ENCODE measurements around the gene STPG2.

STPG2 gene

DNA sequence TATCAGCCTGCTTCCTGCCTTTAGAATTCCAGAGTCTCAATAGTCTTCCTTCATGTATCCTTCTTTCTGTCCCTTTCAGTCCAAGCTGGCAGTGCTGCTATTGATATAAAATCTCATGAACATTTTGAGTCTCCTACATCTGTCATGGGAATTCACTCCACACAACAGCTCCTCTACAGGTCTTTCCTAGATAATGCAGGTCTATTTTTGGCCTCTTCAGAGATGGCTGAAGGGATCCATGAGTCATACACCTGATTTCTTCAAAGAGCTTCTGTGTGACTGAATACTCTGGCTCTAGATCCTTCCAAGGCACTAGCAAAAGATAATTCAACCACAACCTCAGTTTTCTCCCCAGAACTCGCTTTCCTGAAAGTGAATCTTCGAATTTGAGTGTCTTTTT lies 115.4 kb downstream of the STPG2 start:
- DNase-seq (ENCODE audit: low read depth), result peak; percentile 12
- TF ChIP-seq MYC (IDR thresholded peaks at IDR 0.05; ENCODE audit: low read depth, low read length) (no peak), POLR2A (IDR thresholded peaks at IDR 0.05; ENCODE audit: extremely low read depth, insufficient read length) (no peak), MAX (IDR thresholded peaks at IDR 0.05; ENCODE audit: low read depth, low read length) (no peak)
- TF ChIP-seq, protein P1, sequence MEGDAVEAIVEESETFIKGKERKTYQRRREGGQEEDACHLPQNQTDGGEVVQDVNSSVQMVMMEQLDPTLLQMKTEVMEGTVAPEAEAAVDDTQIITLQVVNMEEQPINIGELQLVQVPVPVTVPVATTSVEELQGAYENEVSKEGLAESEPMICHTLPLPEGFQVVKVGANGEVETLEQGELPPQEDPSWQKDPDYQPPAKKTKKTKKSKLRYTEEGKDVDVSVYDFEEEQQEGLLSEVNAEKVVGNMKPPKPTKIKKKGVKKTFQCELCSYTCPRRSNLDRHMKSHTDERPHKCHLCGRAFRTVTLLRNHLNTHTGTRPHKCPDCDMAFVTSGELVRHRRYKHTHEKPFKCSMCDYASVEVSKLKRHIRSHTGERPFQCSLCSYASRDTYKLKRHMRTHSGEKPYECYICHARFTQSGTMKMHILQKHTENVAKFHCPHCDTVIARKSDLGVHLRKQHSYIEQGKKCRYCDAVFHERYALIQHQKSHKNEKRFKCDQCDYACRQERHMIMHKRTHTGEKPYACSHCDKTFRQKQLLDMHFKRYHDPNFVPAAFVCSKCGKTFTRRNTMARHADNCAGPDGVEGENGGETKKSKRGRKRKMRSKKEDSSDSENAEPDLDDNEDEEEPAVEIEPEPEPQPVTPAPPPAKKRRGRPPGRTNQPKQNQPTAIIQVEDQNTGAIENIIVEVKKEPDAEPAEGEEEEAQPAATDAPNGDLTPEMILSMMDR (IDR thresholded peaks at IDR 0.05; ENCODE audit: low read depth, low read length), result no peak

DNA sequence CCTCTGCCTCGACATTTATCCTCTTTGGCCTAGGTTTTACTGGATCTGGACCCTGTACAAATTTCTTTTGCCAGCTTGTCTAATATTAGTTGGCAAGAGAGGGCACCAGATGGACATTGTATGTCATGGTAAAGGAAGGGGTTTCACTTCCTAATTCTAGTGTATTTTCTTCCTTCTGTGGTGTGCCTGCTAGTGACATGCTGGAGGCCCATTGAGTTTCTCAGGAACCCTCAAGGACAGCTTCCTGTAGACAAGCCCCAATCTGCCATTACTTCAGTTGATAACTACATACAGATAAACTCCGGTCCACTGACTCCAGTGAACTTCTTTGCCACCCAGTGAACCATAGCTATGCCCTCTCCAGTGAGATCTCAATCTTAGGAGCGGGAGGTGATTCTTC lies 116.9 kb downstream of the STPG2 start:
- no peak for TF ChIP-seq MYC (IDR thresholded peaks at IDR 0.05; ENCODE audit: low read depth, low read length)
- no peak overlapping the region for H3K4me3 ChIP-seq (ENCODE audit: low read depth, low read length)
- peak; percentile 20 for DNase-seq (ENCODE audit: low read depth)

More for the DNA sequence above, 115.4 kb downstream of the STPG2 start:
- no peak overlapping the region for H3K4me3 ChIP-seq (ENCODE audit: low read depth, low read length)

GRCh38 chr4:98006814-98007412 lies 136.4 kb downstream of the STPG2 start:
- H3K4me3 ChIP-seq (ENCODE audit: low read depth, low read length), result no peak overlapping the region
- TF ChIP-seq MAX (IDR thresholded peaks at IDR 0.05; ENCODE audit: low read depth, low read length), result no peak
- TF ChIP-seq POLR2A (IDR thresholded peaks at IDR 0.05; ENCODE audit: extremely low read depth, insufficient read length), result no peak
- TF ChIP-seq, protein P1 (IDR thresholded peaks at IDR 0.05; ENCODE audit: low read depth, low read length), result no peak
- TF ChIP-seq MYC (IDR thresholded peaks at IDR 0.05; ENCODE audit: low read depth, low read length), result no peak
- no peak for DNase-seq (ENCODE audit: low read depth)

DNA sequence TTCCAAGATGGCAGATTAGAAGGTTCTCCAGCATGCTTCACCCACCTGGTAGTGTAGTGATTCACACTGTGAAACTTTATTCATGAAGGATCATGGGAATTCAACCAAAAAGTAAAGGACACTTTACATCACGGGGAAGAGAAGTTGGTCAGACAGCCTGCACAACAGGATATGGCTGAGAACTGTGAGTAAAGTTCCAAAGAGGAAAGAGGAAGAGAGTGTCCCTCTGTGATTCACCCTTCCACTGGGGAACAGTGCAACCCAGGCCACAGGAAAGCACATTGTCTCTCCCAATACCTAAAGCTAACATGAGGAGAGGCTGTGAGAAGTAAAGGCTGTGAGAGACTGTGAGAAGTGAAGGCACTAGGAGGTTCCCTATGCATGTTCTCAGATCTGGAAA lies 137.2 kb downstream of the STPG2 start:
- TF ChIP-seq POLR2A (IDR thresholded peaks at IDR 0.05; ENCODE audit: extremely low read depth, insufficient read length) (no peak), MAX (IDR thresholded peaks at IDR 0.05; ENCODE audit: low read depth, low read length) (no peak)
- TF ChIP-seq, protein P1 (IDR thresholded peaks at IDR 0.05; ENCODE audit: low read depth, low read length), result no peak
- no peak overlapping the region for H3K4me3 ChIP-seq (ENCODE audit: low read depth, low read length)
- DNase-seq (ENCODE audit: low read depth), result no peak

GRCh38 chr4:98000940-98001339 lies 142.3 kb downstream of the STPG2 start:
- no peak for TF ChIP-seq MAX (IDR thresholded peaks at IDR 0.05; ENCODE audit: low read depth, low read length)
- TF ChIP-seq MYC (IDR thresholded peaks at IDR 0.05; ENCODE audit: low read depth, low read length), result no peak
- TF ChIP-seq, protein P1 (IDR thresholded peaks at IDR 0.05; ENCODE audit: low read depth, low read length), result no peak
- no peak for TF ChIP-seq POLR2A (IDR thresholded peaks at IDR 0.05; ENCODE audit: extremely low read depth, insufficient read length)
- H3K4me3 ChIP-seq (ENCODE audit: low read depth, low read length), result no peak overlapping the region
- DNase-seq (ENCODE audit: low read depth), result no peak

- no peak overlapping the region for H3K4me3 ChIP-seq (ENCODE audit: low read depth, low read length)
- no peak for TF ChIP-seq POLR2A (IDR thresholded peaks at IDR 0.05; ENCODE audit: extremely low read depth, insufficient read length)
- TF ChIP-seq, protein P1 (IDR thresholded peaks at IDR 0.05; ENCODE audit: low read depth, low read length), result no peak
- TF ChIP-seq MAX (IDR thresholded peaks at IDR 0.05; ENCODE audit: low read depth, low read length), result no peak
- TF ChIP-seq MYC (IDR thresholded peaks at IDR 0.05; ENCODE audit: low read depth, low read length), result no peak
- no peak for DNase-seq (ENCODE audit: low read depth)
These were observed 145.1 kb downstream of the STPG2 start for GRCh38 chr4:97998203-97998602.

Data from NB4 (cell line).